ENCODE data around the gene LRRN2.
A peak's percentile ranks its signal among the peaks of the same experiment; 100 is the strongest.

LRRN2 gene

DNA sequence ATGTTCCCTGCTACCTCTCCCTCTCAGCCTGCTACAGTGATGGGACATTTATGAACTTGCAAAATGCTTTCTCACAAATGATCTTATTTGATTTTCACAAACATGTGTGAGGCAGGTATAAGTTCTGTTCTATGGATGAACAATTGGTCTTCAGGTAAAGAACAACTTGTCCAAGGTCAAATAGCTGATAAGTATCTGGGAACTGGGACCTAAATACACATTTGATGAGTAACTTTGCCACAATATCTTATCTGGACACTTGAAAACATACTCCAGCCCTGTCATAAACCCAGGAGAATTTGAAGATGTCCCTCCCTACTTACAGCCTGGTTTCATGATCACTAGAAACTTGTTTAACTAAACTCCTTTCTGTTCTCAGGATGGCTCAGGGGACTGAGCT, 23.0 kb downstream of the LRRN2 start:
- DNase-seq (ENCODE audit: low spot score) = no peak

DNA sequence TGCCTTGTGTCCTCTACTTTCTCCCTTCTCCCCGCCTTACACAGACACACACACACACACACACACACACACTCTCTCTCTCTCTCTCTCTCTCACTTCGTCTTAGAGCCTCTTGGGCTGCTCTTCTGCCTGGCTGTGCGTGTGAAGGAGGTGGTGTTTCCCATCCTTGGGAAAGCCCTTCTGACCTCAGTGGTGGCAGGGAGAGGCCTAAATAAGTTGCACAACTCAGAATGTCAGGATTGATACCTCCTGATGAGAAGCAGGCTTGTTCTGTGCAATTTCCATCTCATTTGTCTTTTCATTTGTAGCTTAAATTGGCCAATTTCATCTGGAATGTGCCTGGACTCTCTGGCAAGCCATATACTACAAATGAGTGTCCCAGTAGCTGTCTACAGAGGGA, 25.0 kb downstream of the LRRN2 start:
- DNase-seq (ENCODE audit: low spot score) = no peak

DNA sequence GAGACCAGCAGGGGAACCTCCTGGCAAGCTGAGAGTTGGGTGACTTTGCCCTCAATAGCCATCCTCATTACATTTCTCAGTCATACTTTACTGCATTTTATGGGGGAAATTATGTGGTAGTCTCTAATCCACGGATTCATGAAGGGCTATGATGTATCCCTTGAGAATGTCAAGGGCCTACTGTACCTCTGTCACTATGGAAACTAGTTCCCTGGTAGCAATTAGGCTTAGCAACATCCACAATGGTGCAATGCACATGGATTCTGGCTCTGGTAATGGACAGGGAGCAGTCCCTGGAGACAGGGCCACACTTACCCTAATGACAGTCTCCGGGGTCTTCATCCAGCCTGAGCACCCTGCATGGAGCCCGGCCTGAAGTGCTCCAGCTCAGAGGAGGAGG, 26.5 kb downstream of the LRRN2 start:
- DNase-seq (ENCODE audit: low spot score) = no peak

DNA sequence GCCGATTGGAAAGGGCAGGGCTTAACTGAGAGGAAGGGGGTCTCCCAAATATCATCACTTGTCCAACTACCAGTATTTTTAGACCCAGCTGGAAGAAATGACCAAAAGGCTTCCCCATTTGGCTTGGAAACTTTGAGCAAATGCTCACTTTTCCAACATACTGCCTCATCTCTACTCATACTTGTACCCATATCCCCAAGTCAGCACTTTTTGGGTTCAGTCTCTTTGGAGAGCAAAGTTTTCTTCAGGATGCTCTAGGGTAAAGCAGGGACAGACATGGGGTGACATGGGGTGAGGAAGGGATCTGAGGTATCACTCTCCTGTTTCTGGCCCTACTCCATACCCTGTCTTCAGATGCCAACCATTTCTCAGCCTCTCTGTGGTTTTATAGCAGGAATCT, 27.2 kb downstream of the LRRN2 start:
- DNase-seq (ENCODE audit: low spot score) = no peak

DNA sequence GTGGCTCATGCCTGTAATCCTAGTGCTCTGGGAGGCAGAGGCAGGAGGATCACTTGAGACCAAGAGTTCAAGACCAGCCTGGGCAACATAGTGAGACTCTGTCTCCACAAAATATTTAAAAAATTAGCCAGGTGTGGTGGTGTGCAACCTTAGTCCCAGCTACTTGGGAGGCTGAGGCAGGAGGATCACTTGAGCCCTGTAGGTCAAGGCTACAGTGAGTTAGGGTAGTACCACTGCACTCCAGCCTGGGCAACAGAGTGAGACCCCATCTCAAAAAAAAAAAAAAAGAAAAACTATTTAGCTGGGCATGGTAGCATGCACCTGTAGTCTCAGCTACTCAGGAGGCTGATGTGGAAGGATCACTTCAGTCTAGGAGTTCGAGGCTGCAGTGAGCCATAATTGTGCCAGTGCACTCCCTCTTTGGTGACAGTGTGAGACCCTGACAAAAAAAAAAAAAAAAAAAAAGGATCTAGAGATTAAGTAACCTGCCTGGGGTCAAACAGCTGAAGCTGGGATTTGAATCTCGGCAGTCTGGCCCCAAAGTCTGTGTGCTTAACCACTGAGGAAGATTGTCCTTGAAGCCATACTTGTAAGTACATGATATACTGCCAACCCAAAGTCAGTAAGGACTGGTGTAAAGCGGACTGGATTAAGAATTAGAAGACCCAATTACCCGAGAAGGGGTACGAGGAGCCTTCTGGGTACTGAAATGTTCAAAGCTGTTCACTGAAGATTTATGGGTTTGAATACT, 31.8 kb downstream of the LRRN2 start:
- no peak for DNase-seq (ENCODE audit: low spot score)

- no peak for DNase-seq (ENCODE audit: low spot score)
Measured at GRCh38 chr1:204652497-204652896, 33.0 kb downstream of the LRRN2 start.

GRCh38 chr1:204651843-204652421, 33.6 kb downstream of the LRRN2 start:
- DNase-seq (ENCODE audit: low spot score) = no peak

DNA sequence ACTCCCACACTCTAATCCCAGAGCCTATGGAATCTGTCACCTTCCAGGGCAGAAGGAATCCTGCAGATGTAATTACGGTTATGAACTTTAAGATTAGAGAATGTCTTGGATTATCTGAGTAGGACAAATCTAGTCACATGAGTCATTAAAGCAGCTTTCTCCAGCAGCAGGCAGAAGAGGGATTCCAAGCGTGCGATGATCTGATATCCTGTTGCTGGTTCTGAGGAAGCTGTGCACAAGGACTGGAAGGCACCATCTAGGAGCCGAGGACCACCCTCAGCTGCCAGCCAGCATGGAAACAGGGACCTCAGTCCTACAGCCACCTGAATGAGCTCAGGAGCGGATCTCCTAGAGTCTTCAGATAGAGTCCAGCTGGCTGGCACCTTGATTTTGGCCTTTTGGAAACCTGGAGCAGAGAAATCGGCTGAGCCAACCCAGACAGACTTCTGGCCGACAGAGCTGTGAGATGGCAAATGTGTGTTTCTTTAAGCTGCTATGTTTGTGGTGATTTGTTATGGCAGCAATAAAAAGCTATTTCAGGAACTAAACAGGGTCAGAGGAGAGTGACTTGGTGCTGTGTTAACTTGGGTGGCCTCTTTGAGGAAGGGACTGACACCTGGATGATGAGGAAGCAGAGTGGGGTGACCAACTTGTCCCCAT, 34.5 kb downstream of the LRRN2 start:
- no peak for DNase-seq (ENCODE audit: low spot score)

DNA sequence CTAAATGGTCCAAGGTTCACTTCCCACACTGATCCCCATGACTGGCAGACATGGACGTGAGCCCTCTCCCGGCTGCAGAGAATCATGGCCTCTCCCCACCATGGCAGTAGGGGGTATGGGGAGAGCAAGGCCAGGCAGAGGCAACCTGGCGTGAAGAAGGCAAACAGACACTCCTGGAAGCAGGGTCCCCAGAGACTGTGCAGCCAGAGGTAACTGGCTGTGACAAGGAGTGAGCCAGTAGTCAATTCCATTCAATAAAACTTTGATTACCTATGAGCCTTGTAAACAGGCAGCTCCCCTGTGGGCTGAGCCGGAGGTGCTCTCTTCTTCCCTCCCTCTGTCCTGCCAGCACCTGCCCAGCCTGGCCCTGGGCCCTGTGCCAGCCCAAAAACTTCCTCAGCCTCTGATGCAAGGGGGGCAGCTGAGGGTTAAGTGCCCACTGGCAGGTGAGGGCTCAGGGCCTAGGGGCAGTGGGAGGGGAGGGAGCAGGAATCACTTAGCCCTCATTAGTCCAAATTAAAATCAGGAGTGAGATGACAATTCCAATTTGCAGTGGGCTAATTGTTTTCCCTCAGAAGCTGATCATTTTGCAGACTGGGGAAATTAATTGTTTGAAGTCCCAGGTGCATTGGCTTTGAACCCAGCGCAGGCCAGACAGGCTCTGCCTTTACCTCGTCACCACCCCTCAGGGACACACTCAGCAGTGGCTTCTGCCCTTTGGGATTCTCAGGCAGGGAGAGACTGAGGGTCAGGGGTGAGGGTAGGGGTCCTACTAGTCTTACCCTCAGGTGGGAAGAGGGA, 35.6 kb downstream of the LRRN2 start:
- no peak for DNase-seq (ENCODE audit: low spot score)

- DNase-seq (ENCODE audit: low spot score) = no peak
Measured at GRCh38 chr1:204648576-204648975, 37.0 kb downstream of the LRRN2 start.

DNA sequence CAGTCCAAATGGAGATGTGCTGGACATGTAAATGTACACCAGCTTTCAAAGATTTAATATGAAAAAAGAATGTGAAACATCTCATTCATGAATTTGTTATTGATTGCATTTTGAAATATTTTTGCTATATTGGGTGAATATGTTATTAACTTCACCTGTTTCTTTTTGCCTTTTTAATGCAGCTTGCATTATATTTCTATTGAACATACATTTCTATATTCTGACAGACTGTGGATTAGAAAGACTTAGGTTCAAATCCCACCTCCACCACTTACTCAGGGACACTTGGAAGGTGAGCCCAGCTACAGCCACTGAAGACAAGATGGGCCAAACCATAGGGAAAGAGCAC, 37.8 kb downstream of the LRRN2 start:
- DNase-seq (ENCODE audit: low spot score) = no peak

DNA sequence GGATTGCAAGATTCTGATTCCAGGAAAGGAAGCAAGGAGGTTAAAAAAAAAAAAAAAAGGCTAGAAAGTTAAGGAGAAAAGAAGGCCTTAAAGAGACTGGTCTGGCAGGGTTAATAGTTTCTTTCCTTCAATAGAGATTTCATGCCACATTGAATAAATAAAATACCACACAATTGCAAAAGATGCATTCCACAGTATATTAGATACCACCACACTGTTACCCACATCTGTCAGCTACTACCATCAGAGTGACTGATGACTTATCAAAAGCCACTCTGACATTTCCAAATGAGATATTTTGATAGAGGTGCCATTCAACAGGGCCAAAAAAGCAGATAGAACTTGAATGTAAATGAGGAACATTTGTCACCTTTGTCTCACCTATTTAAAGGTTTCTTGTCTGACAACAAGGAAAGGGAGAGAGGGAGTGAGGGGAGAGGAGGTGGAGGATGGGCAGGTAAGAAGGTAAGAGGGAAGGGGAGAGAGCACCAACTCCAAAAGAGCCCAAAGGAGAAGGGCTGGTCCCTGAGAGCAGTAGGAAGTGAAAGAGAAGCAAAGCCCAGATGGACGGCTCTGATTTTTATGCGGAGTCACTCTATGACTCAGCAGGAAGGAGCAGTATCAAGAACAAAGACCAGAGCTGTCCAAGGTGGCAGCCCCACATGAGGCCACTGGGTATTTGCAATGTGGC, 38.3 kb downstream of the LRRN2 start:
- peak; percentile 21 for DNase-seq (ENCODE audit: low spot score)

DNA sequence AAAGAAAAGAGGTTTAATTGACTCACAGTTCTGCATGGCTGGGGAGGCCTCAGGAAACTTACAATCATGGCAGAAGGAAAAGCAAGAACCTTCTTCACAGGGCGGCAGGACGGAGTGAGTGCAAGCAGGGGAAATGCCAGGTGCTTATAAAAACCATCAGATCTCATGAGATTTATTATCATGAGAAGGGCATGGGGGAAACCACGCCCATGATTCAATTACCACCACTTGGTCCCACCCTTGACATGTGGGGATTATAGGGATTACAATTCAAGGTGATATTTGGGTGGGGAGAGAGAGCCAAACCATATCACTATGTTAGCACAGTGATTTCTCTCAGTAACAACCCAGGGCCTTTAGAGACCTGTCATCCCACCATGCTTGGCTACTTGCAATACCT, 39.9 kb downstream of the LRRN2 start:
- no peak for DNase-seq (ENCODE audit: low spot score)

GRCh38 chr1:204645251-204645650, 40.3 kb downstream of the LRRN2 start:
- DNase-seq (ENCODE audit: low spot score) = no peak

- DNase-seq (ENCODE audit: low spot score) = no peak
Measured at GRCh38 chr1:204643503-204643902, 42.0 kb downstream of the LRRN2 start.

- DNase-seq (ENCODE audit: low spot score) = no peak
Measured at GRCh38 chr1:204641936-204642335, 43.6 kb downstream of the LRRN2 start.

DNA sequence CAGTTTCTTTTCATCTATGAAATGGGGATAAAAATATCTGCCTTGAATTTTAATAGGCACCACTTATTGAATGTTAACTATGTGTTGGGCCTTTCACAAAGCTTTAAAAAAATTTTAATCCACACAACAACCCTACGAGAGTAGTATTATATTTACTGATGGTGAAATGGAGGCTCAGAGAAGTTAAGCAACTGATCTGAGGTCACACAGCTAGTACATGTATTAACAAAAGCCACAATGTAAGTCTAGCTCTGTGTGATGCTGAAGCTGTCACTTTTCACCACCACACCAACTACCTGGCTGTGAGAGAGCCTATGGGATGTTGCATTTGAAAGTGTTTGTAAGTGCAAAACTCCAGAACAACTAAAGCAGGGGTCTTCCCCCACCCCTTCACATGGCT, 44.1 kb downstream of the LRRN2 start:
- DNase-seq (ENCODE audit: low spot score) = no peak

- no peak for DNase-seq (ENCODE audit: low spot score)
Measured at GRCh38 chr1:204640578-204640977, 45.0 kb downstream of the LRRN2 start.

DNA sequence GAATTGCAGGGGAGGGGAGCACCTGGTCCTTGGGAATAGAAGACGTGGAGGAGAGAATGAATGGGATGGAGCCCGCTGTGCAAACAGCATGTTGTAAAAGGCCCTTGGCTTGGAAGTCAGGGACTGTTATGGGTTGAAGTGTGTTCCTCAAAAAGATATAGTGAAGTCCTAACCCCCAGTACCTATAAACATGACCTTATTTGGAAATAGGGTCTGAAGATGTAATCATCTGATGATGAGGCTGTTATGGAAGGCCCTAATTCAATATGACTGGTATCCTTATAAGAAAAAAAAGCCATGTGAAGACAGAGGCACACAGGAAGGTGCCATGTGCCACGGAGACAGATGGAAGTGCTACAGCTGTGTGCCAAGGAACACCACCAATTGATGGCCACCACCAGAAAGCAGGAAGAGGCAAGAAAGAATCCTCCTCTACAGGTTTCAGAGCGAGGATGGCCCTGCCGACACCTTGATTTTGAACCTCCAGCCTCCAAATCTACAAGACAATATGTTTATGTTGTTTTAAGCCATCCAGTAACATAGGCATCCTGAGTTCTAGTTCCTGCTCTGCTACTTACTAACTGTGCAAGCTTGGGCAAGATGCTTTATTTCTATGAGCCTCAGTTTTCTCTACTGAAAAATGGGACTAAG, 51.2 kb downstream of the LRRN2 start:
- DNase-seq (ENCODE audit: low spot score) = no peak

DNA sequence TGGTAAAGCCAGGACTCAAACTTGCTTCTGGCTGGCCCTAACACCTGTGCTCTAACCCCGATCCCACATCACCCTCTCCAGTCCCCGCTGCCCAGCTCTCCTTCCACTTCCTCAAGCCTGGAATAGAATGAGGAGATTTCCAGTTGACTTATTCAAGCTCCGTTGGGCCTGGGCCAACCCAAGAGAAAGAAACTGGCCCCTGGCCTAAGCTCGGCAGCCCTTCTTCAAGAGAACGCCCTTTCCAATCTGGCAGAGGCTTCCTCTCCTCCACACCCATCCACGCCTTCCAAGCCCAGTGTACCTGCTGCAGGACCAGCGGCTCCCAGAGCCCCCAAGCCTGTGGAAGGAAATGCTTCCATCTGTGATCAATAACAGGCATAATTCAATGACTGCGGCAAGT, 51.9 kb downstream of the LRRN2 start:
- DNase-seq (ENCODE audit: low spot score) = peak; percentile 17

- no peak for DNase-seq (ENCODE audit: low spot score)
Measured at GRCh38 chr1:204630132-204630905, 55.2 kb downstream of the LRRN2 start.
